WERI-Rb-1 (cell line): ENCODE measurements around the gene OSBPL6.

Experiments used
- DNase-seq: peaks from one replicate; pipeline ENCODE4 v3.0.0-alpha.2; 2020
- H3K27ac ChIP-seq: fragments of 250-450 bp; sonication (Bioruptor Pico); 2 replicates; pipeline ENCODE4 v1.5.1; 2020; ENCODE audit warnings: mild to moderate bottlenecking, moderate library complexity
- H3K27me3 ChIP-seq: fragments of 250-450 bp; sonication (Bioruptor Pico); 2 replicates; pipeline ENCODE4 v1.5.1; 2021; ENCODE audit warnings: mild to moderate bottlenecking, low read depth, moderate library complexity; ENCODE audit not compliant: insufficient read depth, severe bottlenecking
- H3K36me3 ChIP-seq: fragments of 250-450 bp; sonication (Bioruptor Pico); 2 replicates; pipeline ENCODE4 v1.5.1; 2020; ENCODE audit warnings: mild to moderate bottlenecking, moderate library complexity
- H3K4me3 ChIP-seq: 2 replicates; pipeline ENCODE4 v1.5.1; 2011; ENCODE audit warnings: low read depth, mild to moderate bottlenecking, control low read depth, low read length
- H3K9me3 ChIP-seq: fragments of 250-450 bp; sonication (Bioruptor Pico); 2 replicates; pipeline ENCODE4 v1.5.1; 2021; ENCODE audit warnings: mild to moderate bottlenecking, moderate library complexity; ENCODE audit not compliant: severe bottlenecking
- TF ChIP-seq, protein P1 (sequence below): IDR thresholded peaks from 2 replicates; pipeline ENCODE4 v1.5.1; 2011; ENCODE audit warnings: low read depth, mild to moderate bottlenecking, control low read depth, inconsistent platforms, low read length

Gene OSBPL6

DNA sequence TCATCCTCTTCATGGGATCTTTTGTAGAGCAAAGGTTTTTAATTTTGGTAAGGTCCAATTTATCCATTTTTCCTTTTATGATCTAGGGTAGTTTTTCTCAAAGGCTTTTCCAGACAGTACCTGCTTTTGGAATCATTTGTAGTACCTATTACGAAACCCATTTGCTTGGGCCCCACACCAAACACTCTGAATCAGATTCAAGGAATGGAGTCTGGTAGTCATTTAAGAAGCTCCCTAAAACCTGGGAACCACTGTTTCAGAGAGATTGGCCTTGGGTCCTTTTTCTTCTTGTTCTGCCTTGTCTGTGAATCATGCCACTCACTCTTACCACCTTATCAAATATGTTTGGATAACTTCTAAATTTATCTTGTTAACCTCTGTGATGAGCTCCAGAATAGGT, 40.3 kb downstream of the OSBPL6 start:
- Histone ChIP-seq H3K4me3 (no peak overlapping the region), H3K9me3 (no peaks in the 10 kb centered on the region), H3K27me3 (no peaks in the 10 kb centered on the region), H3K27ac (no peak overlapping the region), H3K36me3 (0 out of 2 replicates have a peak, but pooled peaks cover 3% of the 10 kb centered on the region)
- TF ChIP-seq, protein P1, sequence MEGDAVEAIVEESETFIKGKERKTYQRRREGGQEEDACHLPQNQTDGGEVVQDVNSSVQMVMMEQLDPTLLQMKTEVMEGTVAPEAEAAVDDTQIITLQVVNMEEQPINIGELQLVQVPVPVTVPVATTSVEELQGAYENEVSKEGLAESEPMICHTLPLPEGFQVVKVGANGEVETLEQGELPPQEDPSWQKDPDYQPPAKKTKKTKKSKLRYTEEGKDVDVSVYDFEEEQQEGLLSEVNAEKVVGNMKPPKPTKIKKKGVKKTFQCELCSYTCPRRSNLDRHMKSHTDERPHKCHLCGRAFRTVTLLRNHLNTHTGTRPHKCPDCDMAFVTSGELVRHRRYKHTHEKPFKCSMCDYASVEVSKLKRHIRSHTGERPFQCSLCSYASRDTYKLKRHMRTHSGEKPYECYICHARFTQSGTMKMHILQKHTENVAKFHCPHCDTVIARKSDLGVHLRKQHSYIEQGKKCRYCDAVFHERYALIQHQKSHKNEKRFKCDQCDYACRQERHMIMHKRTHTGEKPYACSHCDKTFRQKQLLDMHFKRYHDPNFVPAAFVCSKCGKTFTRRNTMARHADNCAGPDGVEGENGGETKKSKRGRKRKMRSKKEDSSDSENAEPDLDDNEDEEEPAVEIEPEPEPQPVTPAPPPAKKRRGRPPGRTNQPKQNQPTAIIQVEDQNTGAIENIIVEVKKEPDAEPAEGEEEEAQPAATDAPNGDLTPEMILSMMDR, result no peak
- no peak for DNase-seq

DNA sequence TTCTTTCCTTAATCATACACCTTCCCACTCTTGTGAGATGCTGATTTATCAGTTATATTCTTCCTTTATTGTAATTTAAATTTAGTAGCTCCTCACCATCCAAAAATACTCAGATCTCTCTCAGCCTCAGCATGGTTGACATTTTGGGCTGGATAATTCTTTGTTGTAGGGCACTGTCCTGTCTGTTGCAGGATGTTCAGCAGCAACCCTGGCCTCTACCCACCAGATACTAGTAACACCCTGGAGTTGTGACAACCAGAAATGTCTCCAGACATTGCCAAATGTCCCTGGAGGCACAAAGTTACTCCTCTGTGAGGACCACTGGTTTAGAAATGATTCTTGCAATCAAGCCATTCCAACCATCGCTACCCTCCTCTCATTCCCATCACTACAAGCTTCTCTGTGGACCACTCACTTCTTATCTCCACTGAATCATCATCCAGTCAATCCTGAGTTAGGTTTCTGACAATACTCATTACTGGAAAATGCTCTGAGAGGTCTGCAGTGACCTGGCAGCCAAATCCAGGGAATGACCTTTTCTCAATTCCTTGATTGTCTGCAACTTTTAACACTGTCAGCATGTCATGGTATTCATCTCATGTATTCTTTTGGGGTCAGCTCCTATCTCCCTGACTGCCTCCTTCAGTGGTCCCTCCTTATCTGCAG, 43.3 kb downstream of the OSBPL6 start:
- Histone ChIP-seq H3K27ac (no peak overlapping the region), H3K4me3 (no peak overlapping the region), H3K36me3 (0 out of 2 replicates have a peak, but pooled peaks cover 3% of the 10 kb centered on the region), H3K9me3 (no peaks in the 10 kb centered on the region), H3K27me3 (no peaks in the 10 kb centered on the region)
- DNase-seq, result no peak
- TF ChIP-seq, protein P1, result no peak

DNA sequence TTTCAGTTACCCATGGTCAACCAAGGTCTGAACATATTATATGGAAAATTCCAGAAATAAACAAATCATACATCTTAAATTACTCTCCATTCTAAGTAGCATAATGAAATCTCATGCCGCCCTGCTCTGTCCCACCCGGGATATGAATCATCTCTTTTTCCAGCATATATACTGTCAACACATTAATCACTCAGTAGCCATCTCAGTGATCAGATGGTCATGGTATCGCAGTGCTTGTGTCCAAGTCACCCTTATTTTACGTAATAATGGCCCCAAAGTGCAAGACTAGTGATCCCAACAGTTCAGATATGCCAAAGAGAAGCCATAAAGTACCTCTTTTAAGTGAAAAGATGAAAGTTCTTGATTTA, 43.8 kb downstream of the OSBPL6 start:
- no peaks in the 10 kb centered on the region for H3K9me3 ChIP-seq
- 0 out of 2 replicates have a peak, but pooled peaks cover 3% of the 10 kb centered on the region for H3K36me3 ChIP-seq
- TF ChIP-seq, protein P1, result no peak
- no peak overlapping the region for H3K27ac ChIP-seq
- DNase-seq, result no peak
- H3K4me3 ChIP-seq, result no peak overlapping the region
- no peaks in the 10 kb centered on the region for H3K27me3 ChIP-seq

DNA sequence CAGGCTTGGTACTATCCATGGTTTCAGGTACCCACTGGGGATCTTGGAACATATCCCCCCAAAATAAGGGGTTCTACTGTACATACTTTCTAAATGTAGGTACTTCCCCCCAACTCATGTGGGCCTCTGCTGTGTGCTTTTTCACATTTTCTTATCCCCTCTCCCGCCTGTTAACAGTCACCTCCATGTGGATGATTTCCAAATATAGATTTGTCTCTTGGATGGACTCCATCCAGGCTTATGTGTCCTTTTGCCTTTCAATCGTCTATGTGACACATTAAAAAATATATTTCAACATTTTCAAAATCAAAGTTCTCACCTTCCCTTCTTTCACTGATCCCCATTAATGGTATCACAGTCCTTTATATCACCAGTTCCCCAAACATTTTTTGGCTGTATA, 44.4 kb downstream of the OSBPL6 start:
- Histone ChIP-seq H3K27ac (no peak overlapping the region), H3K27me3 (no peaks in the 10 kb centered on the region), H3K4me3 (no peak overlapping the region), H3K9me3 (no peaks in the 10 kb centered on the region), H3K36me3 (0 out of 2 replicates have a peak, but pooled peaks cover 3% of the 10 kb centered on the region)
- TF ChIP-seq, protein P1, result no peak
- DNase-seq, result no peak

DNA sequence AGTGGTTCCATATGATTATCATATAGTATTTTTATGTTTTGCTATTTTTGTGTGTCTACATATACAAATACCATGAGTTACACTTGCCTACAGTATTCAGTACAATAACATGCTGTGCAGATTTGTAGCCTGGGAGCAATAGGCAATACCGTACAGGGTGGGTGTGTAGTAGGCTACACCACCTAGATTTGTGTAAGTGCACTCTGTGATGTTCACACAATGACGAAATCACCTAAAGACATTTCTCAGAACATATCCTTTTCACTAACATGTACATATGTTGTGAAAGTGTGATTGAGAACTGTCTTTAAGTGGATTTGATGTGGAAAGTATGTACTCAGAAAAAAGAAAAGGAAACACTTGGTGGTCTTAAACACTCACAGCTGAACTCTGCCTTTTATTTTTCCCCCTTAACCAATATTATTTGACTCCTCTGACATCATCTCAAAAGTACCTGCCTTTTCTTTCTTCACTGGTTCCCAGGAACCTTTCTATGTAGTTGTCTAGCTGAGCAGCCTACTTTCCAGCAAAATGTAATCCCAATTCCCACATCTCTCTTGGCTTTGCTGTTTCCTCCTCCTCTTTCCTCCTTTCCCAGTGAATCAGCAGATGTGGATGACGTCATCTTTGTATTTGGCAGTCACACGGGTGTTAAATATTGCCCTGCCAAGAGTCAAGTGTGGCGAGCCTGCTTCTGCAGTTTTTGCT, 47.7 kb downstream of the OSBPL6 start:
- no peak overlapping the region for H3K4me3 ChIP-seq
- DNase-seq, result no peak
- no peaks in the 10 kb centered on the region for H3K9me3 ChIP-seq
- H3K36me3 ChIP-seq, result 0 out of 2 replicates have a peak, but pooled peaks cover 3% of the 10 kb centered on the region
- H3K27me3 ChIP-seq, result no peaks in the 10 kb centered on the region
- TF ChIP-seq, protein P1, result no peak
- no peak overlapping the region for H3K27ac ChIP-seq
